NCI-H187 (cell line): ENCODE measurements around the gene TMEM139.
A peak's percentile ranks its signal among the peaks of the same experiment; 100 is the strongest.

ENCODE experiments used
- DNase-seq, 2 experiments: peaks; one replicate each; lab custom pipeline; 2025; lab: John Stamatoyannopoulos, UW

The TMEM139 gene

GRCh38 chr7:143284591-143285469, at the start of gene TMEM139:
Gene TMEM139, plus strand, starts transcription at chr7:143284958. Its CDS starts 1,000 bp downstream, at chr7:143285958.
- DNase-seq: no peak

- no peak for DNase-seq
Observed at GRCh38 chr7:143235561-143235960, 49.2 kb upstream of the TMEM139 start.

GRCh38 chr7:143236408-143236990, 48.3 kb upstream of the TMEM139 start:
- no peak for DNase-seq

- no peak for DNase-seq
Observed at GRCh38 chr7:143237366-143237765, 47.4 kb upstream of the TMEM139 start.

- no peak for DNase-seq
Observed at GRCh38 chr7:143238289-143238980, 46.3 kb upstream of the TMEM139 start.

- DNase-seq: no peak
Observed at GRCh38 chr7:143239813-143240212, 44.9 kb upstream of the TMEM139 start.

GRCh38 chr7:143240291-143241168, 44.2 kb upstream of the TMEM139 start:
- DNase-seq: peak; percentile 5 to 41

- no peak for DNase-seq
Observed at GRCh38 chr7:143242306-143242705, 42.5 kb upstream of the TMEM139 start.

GRCh38 chr7:143243111-143243510, 41.6 kb upstream of the TMEM139 start:
- DNase-seq: no peak

- no peak for DNase-seq
Observed at GRCh38 chr7:143243614-143244013, 41.1 kb upstream of the TMEM139 start.

- no peak for DNase-seq
Observed at GRCh38 chr7:143244321-143244720, 40.4 kb upstream of the TMEM139 start.

GRCh38 chr7:143245123-143245522, 39.6 kb upstream of the TMEM139 start:
- DNase-seq: no peak

GRCh38 chr7:143247372-143247771, 37.4 kb upstream of the TMEM139 start:
- DNase-seq: no peak

GRCh38 chr7:143248761-143249354, 35.9 kb upstream of the TMEM139 start:
- no peak for DNase-seq

- DNase-seq: no peak
Observed at GRCh38 chr7:143250199-143250598, 34.6 kb upstream of the TMEM139 start.

GRCh38 chr7:143250822-143251221, 33.9 kb upstream of the TMEM139 start:
- no peak for DNase-seq

- DNase-seq: no peak
Observed at GRCh38 chr7:143252006-143252405, 32.8 kb upstream of the TMEM139 start.

- no peak for DNase-seq
Observed at GRCh38 chr7:143255564-143255963, 29.2 kb upstream of the TMEM139 start.

GRCh38 chr7:143256325-143256724, 28.4 kb upstream of the TMEM139 start:
- no peak for DNase-seq

GRCh38 chr7:143256932-143257331, 27.8 kb upstream of the TMEM139 start:
- no peak for DNase-seq

GRCh38 chr7:143257501-143257900, 27.3 kb upstream of the TMEM139 start:
- no peak for DNase-seq
